AG10803 (cell line): ENCODE results near the gene UNC79.

Experiments
- DNase-seq: peaks from one replicate; pipeline ENCODE4 v3.0.0; 2010; ENCODE audit warnings: low read depth
- H3K4me3 ChIP-seq: 2 replicates; pipeline ENCODE4 v1.5.1; 2011; ENCODE audit warnings: mild to moderate bottlenecking, low read length, control low read depth
- CTCF ChIP-seq: conservative IDR thresholded peaks from 2 replicates; pipeline ENCODE4 v1.5.1; 2011; ENCODE audit warnings: mild to moderate bottlenecking, low read length, control low read depth, inconsistent platforms

The UNC79 gene

GRCh38 chr14:93716746-93717667 lies 286.3 kb downstream of the UNC79 start:
- no peak for DNase-seq
- no peak overlapping the region for H3K4me3 ChIP-seq
- TF ChIP-seq CTCF: no peak

GRCh38 chr14:93717668-93718320 lies 287.1 kb downstream of the UNC79 start:
- DNase-seq: no peak
- H3K4me3 ChIP-seq: no peak overlapping the region
- no peak for TF ChIP-seq CTCF

- H3K4me3 ChIP-seq: no peak overlapping the region
- DNase-seq: no peak
- no peak for TF ChIP-seq CTCF
Measured at GRCh38 chr14:93719256-93719655, 288.5 kb downstream of the UNC79 start.

GRCh38 chr14:93720076-93720815 lies 289.5 kb downstream of the UNC79 start:
- no peak overlapping the region for H3K4me3 ChIP-seq
- no peak for TF ChIP-seq CTCF
- DNase-seq: no peak

- no peak overlapping the region for H3K4me3 ChIP-seq
- no peak for TF ChIP-seq CTCF
- no peak for DNase-seq
Measured at GRCh38 chr14:93720981-93721483, 290.3 kb downstream of the UNC79 start.

GRCh38 chr14:93723001-93723400 lies 292.3 kb downstream of the UNC79 start:
- DNase-seq: no peak
- no peak overlapping the region for H3K4me3 ChIP-seq
- no peak for TF ChIP-seq CTCF
